ENCODE data around the gene ARHGEF7. TPM values are rescaled to one million over a fixed set of nuclear protein-coding genes. Genes with fewer than 3 reads are reported as not detected.

ARHGEF7 gene
- total RNA-seq, 2 experiments from 2014 or later: 66.9 to 70.2 TPM

GRCh38 chr13:111203736-111204389, 88.8 kb downstream of the ARHGEF7 start:
- intact Hi-C loops (cut with DNase I, micrococcal nuclease): no loop called here
- H3K27ac Mint-ChIP-seq: peak overlapping the region; percentile 21
- no peaks in the 10 kb centered on the region for H3K27me3 Mint-ChIP-seq
- DNase-seq (no peak), ATAC-seq (no peak)
- H3K4me3 Mint-ChIP-seq: no peak overlapping the region
- CTCF ChIA-PET: interaction anchor here (0.6 to 1.6 kb wide), 9 partner anchors 8 to 282 kb away, joined by 3 to 4 read pairs (median 3); no protein-coding TSS in a partner anchor
- no peaks in the 10 kb centered on the region for H3K9me3 Mint-ChIP-seq (ENCODE audit: low read depth)
- H3K4me1 Mint-ChIP-seq: peaks cover 69% of the 10 kb centered on the region
- peaks cover 21% of the 10 kb centered on the region for H3K36me3 Mint-ChIP-seq (ENCODE audit: low read depth)
- POLR2A ChIA-PET: interaction anchor here (1.2 kb wide), 1 partner anchor 8 kb away, joined by 3 read pairs; no protein-coding TSS in a partner anchor

- peaks cover 67% of the 10 kb centered on the region for H3K4me1 Mint-ChIP-seq
Measured at GRCh38 chr13:111204438-111205177, 89.5 kb downstream of the ARHGEF7 start.

GRCh38 chr13:111206148-111206547, 91.0 kb downstream of the ARHGEF7 start:
- Mint-ChIP-seq H3K4me1 (peaks cover 65% of the 10 kb centered on the region), H3K9me3 (ENCODE audit: low read depth) (no peaks in the 10 kb centered on the region), H3K27ac (no peak overlapping the region), H3K27me3 (no peaks in the 10 kb centered on the region), H3K36me3 (ENCODE audit: low read depth) (peaks cover 15% of the 10 kb centered on the region), H3K4me3 (no peak overlapping the region)
- no peak for ATAC-seq
- CTCF ChIA-PET: no interaction called here
- DNase-seq: no peak
- POLR2A ChIA-PET: no interaction called here
- intact Hi-C loops (cut with DNase I, micrococcal nuclease): no loop called here

More at GRCh38 chr13:111204438-111205177, 89.5 kb downstream of the ARHGEF7 start:
- Mint-ChIP-seq H3K36me3 (ENCODE audit: low read depth) (peaks cover 19% of the 10 kb centered on the region), H3K27ac (peak overlapping the region; percentile 48), H3K9me3 (ENCODE audit: low read depth) (no peaks in the 10 kb centered on the region), H3K4me3 (no peak overlapping the region), H3K27me3 (no peaks in the 10 kb centered on the region)
- POLR2A ChIA-PET: no interaction called here
- intact Hi-C loops (cut with DNase I, micrococcal nuclease): no loop called here
- DNase-seq: no peak
- CTCF ChIA-PET: interaction anchor here (1.6 kb wide), 1 partner anchor 24 kb away, joined by 4 read pairs; no protein-coding TSS in a partner anchor
- no peak for ATAC-seq

GRCh38 chr13:111209613-111210012, 94.5 kb downstream of the ARHGEF7 start:
- Mint-ChIP-seq H3K9me3 (ENCODE audit: low read depth) (no peaks in the 10 kb centered on the region), H3K36me3 (ENCODE audit: low read depth) (peaks cover 19% of the 10 kb centered on the region), H3K4me1 (peaks cover 49% of the 10 kb centered on the region), H3K27me3 (no peaks in the 10 kb centered on the region), H3K4me3 (no peak overlapping the region), H3K27ac (no peak overlapping the region)
- DNase-seq (no peak), ATAC-seq (no peak)
- CTCF ChIA-PET: no interaction called here
- intact Hi-C loops (cut with DNase I, micrococcal nuclease): no loop called here
- POLR2A ChIA-PET: no interaction called here

- DNase-seq (no peak), ATAC-seq (no peak)
- no peak overlapping the region for H3K4me3 Mint-ChIP-seq
- no peaks in the 10 kb centered on the region for H3K27me3 Mint-ChIP-seq
- ChIA-PET CTCF (interaction anchor here (0.6 to 2.0 kb wide), 2 partner anchors 143 to 494 kb away, joined by 3 to 7 read pairs; no protein-coding TSS in a partner anchor), POLR2A (no interaction called here)
- intact Hi-C loops (cut with DNase I, micrococcal nuclease): no loop called here
- H3K9me3 Mint-ChIP-seq (ENCODE audit: low read depth): no peaks in the 10 kb centered on the region
- peaks cover 47% of the 10 kb centered on the region for H3K4me1 Mint-ChIP-seq
- no peak overlapping the region for H3K27ac Mint-ChIP-seq
- peaks cover 19% of the 10 kb centered on the region for H3K36me3 Mint-ChIP-seq (ENCODE audit: low read depth)
Measured at GRCh38 chr13:111210091-111210490, 95.0 kb downstream of the ARHGEF7 start.

- CTCF ChIA-PET: interaction anchor here (0.6 to 2.0 kb wide), 3 partner anchors 8 to 495 kb away, joined by 3 to 7 read pairs (median 3); no protein-coding TSS in a partner anchor
Measured at GRCh38 chr13:111210544-111211469, 95.7 kb downstream of the ARHGEF7 start.

GRCh38 chr13:111211789-111212516, 96.8 kb downstream of the ARHGEF7 start:
- CTCF ChIA-PET: interaction anchor here (0.6 to 2.0 kb wide), 4 partner anchors 9 to 1470 kb away, joined by 3 to 7 read pairs (median 3); no protein-coding TSS in a partner anchor
- no peaks in the 10 kb centered on the region for H3K9me3 Mint-ChIP-seq (ENCODE audit: low read depth)
- no peaks in the 10 kb centered on the region for H3K27me3 Mint-ChIP-seq
- no peak overlapping the region for H3K4me3 Mint-ChIP-seq
- POLR2A ChIA-PET: interaction anchor here (1.0 kb wide), 1 partner anchor 9 kb away, joined by 3 read pairs; no protein-coding TSS in a partner anchor
- no peak for DNase-seq
- no peak for ATAC-seq
- intact Hi-C loops (cut with DNase I, micrococcal nuclease): no loop called here
- H3K4me1 Mint-ChIP-seq: peaks cover 58% of the 10 kb centered on the region
- H3K36me3 Mint-ChIP-seq (ENCODE audit: low read depth): peaks cover 9% of the 10 kb centered on the region
- H3K27ac Mint-ChIP-seq: no peak overlapping the region

More at GRCh38 chr13:111210544-111211469, 95.7 kb downstream of the ARHGEF7 start:
- H3K27ac Mint-ChIP-seq: peak overlapping the region; percentile 35
- no peak for DNase-seq
- H3K36me3 Mint-ChIP-seq (ENCODE audit: low read depth): peaks cover 15% of the 10 kb centered on the region
- H3K9me3 Mint-ChIP-seq (ENCODE audit: low read depth): no peaks in the 10 kb centered on the region
- intact Hi-C loops (cut with DNase I, micrococcal nuclease): no loop called here
- POLR2A ChIA-PET: interaction anchor here (0.7 to 1.0 kb wide), 2 partner anchors 8 to 49 kb away, joined by 3 to 4 read pairs; no protein-coding TSS in a partner anchor
- no peaks in the 10 kb centered on the region for H3K27me3 Mint-ChIP-seq
- peaks cover 54% of the 10 kb centered on the region for H3K4me1 Mint-ChIP-seq
- no peak for ATAC-seq
- no peak overlapping the region for H3K4me3 Mint-ChIP-seq

GRCh38 chr13:111212517-111212873, 97.4 kb downstream of the ARHGEF7 start:
- Mint-ChIP-seq H3K4me3 (no peak overlapping the region), H3K9me3 (ENCODE audit: low read depth) (no peaks in the 10 kb centered on the region), H3K4me1 (peaks cover 58% of the 10 kb centered on the region), H3K27ac (no peak overlapping the region), H3K27me3 (no peaks in the 10 kb centered on the region), H3K36me3 (ENCODE audit: low read depth) (peaks cover 6% of the 10 kb centered on the region)
- CTCF ChIA-PET: interaction anchor here (1.1 kb wide), 1 partner anchor 9 kb away, joined by 3 read pairs; no protein-coding TSS in a partner anchor
- ATAC-seq (no peak), DNase-seq (no peak)
- POLR2A ChIA-PET: no interaction called here
- intact Hi-C loops (cut with DNase I, micrococcal nuclease): no loop called here

GRCh38 chr13:111213964-111214726, 99.0 kb downstream of the ARHGEF7 start:
- Mint-ChIP-seq H3K27ac (no peak overlapping the region), H3K27me3 (no peaks in the 10 kb centered on the region), H3K36me3 (ENCODE audit: low read depth) (peaks cover 10% of the 10 kb centered on the region), H3K9me3 (ENCODE audit: low read depth) (no peaks in the 10 kb centered on the region), H3K4me1 (peaks cover 46% of the 10 kb centered on the region), H3K4me3 (no peak overlapping the region)
- ATAC-seq (no peak), DNase-seq (no peak)
- intact Hi-C loops (cut with DNase I, micrococcal nuclease): loop anchor here in 1 of 2 experiments (2.0 kb wide), 1 partner anchor 61 kb away; no protein-coding TSS in a partner anchor
- CTCF ChIA-PET: interaction anchor here (0.7 to 2.9 kb wide), 4 partner anchors 11 to 147 kb away, joined by 3 to 10 read pairs (median 6); no protein-coding TSS in a partner anchor
- POLR2A ChIA-PET: no interaction called here
